K562 (cell line): Measurements from ENCODE around the gene BAG5. TPM values are rescaled to one million over a fixed set of nuclear protein-coding genes. Genes with fewer than 3 reads are reported as not detected.
"Not testable (repeated sequence)": the region's sequence is repeated elsewhere in the genome, so short reads cannot be mapped to it uniquely, and the experiment has no call there.

ENCODE experiments used
- ATAC-seq: fragments of 200-7000 bp; cut with Tn5 transposase; 3 replicates; pipeline ENCODE4 v1.9.1; 2020; ENCODE audit warnings: moderate library complexity
- BruUV-seq: library from RNA; stranded (reverse); fragments of 400-500 nt; replicated peaks from 2 replicates; lab custom pipeline; 2021; lab: Mats Ljungman, UMichigan
- CTCF ChIA-PET: fragments of 300-600 bp; formaldehyde crosslinking; extraction: SDS; loops from one replicate; lab custom pipeline; 2021; ENCODE audit warnings: low intra/inter-chr PET ratio; lab: Yijun Ruan, JAX
- POLR2A ChIA-PET: fragments of 300-600, 350-650 bp; sonication (Branson Sonifier 250); formaldehyde crosslinking; extraction: SDS; loops from one replicate; lab custom pipeline; 2021; ENCODE audit warnings: antibody characterized with exemption, inconsistent platforms; lab: Yijun Ruan, JAX
- DNase-seq, 4 experiments: peaks; one replicate each; pipeline versions ENCODE4 v3.0.0 to v3.0.0-alpha.2; 2011 to 2018; ENCODE audit warnings: low spot score in 3 of 4, mixed read lengths in 3 of 4; ENCODE audit errors: extremely low read depth in 1 of 4
- FAIRE-seq: peaks from 2 replicates; lab custom pipeline; 2011; peaks lifted over from hg19 to GRCh38; lab: Jason Lieb, UNC
- H2AFZ ChIP-seq: 2 replicates; pipeline ENCODE4 v1.6.0; 2011; ENCODE audit warnings: low read depth, low read length, control low read depth, inconsistent platforms
- H3K27ac ChIP-seq: fragments of 200-600 bp; 3 replicates; pipeline ENCODE4 v1.8.0; 2011; ENCODE audit warnings: low read depth, mild to moderate bottlenecking, control low read depth, inconsistent platforms, low read length, moderate library complexity, mixed read lengths; ENCODE audit errors: extremely low read depth
- H3K27me3 ChIP-seq, 2 experiments: fragments of 300-600 bp in 1 of 2; 2 replicates in 1 of 2; 3 replicates in 1 of 2; pipeline versions ENCODE4 v1.6.0 to v1.8.0; 2011; ENCODE audit warnings: inconsistent platforms in 2 of 2, low read length in 2 of 2, mild to moderate bottlenecking in 1 of 2, mixed read lengths in 1 of 2, moderate library complexity in 1 of 2; ENCODE audit not compliant: control insufficient read depth in 2 of 2, insufficient read depth in 2 of 2
- H3K36me3 ChIP-seq: fragments of 300-600 bp; 3 replicates; pipeline ENCODE4 v1.8.0; 2011; ENCODE audit warnings: mild to moderate bottlenecking, low read length, inconsistent platforms; ENCODE audit not compliant: control insufficient read depth, insufficient read depth
- H3K4me1 ChIP-seq, 2 experiments: fragments of 200-600 bp in 1 of 2; replicated peaks in 1 of 2; 2 replicates in 1 of 2; 3 replicates in 1 of 2; pipeline versions ENCODE4 v1.5.1 to v1.8.0; 2011; ENCODE audit warnings: inconsistent platforms in 2 of 2, low read length in 2 of 2, mild to moderate bottlenecking in 1 of 2, mixed read lengths in 1 of 2, moderate library complexity in 1 of 2; ENCODE audit not compliant: control insufficient read depth in 2 of 2, insufficient read depth in 2 of 2
- H3K4me2 ChIP-seq: 2 replicates; pipeline ENCODE4 v1.6.1; 2011; ENCODE audit warnings: low read length, control low read depth, inconsistent platforms, mixed read lengths; ENCODE audit not compliant: insufficient read depth
- H3K4me3 ChIP-seq: fragments of 200-600 bp; sonication (generic), shearing (Covaris generic); 2 replicates; pipeline ENCODE4 v1.5.1; 2016; ENCODE audit warnings: control low read depth, inconsistent platforms
- H3K79me2 ChIP-seq: fragments of 200-600 bp; 3 replicates; pipeline ENCODE4 v1.8.0; 2011; ENCODE audit warnings: low read length, inconsistent platforms; ENCODE audit not compliant: control insufficient read depth, insufficient read depth
- H3K9ac ChIP-seq, 2 experiments: 2 replicates each; pipeline versions ENCODE4 v1.6.0 to v1.6.1; 2011; ENCODE audit warnings: low read depth in 2 of 2, low read length in 2 of 2, control low read depth in 1 of 2, inconsistent platforms in 1 of 2, mild to moderate bottlenecking in 1 of 2, mixed read lengths in 1 of 2; ENCODE audit not compliant: insufficient read depth in 1 of 2
- H3K9me1 ChIP-seq: one replicate; pipeline ENCODE4 v1.6.0; 2011; ENCODE audit warnings: inconsistent platforms, mild to moderate bottlenecking, low read length, moderate library complexity; ENCODE audit not compliant: control insufficient read depth, insufficient read depth
- H3K9me3 ChIP-seq: replicated peaks from 2 replicates; pipeline ENCODE4 v1.5.1; 2011; ENCODE audit warnings: low read depth, low read length, inconsistent platforms; ENCODE audit not compliant: control insufficient read depth, insufficient read depth
- H4K20me1 ChIP-seq: replicated peaks from 2 replicates; pipeline ENCODE4 v1.6.1; 2011; ENCODE audit warnings: low read length, inconsistent platforms, mixed read lengths; ENCODE audit not compliant: control insufficient read depth, insufficient read depth
- CBX3 ChIP-seq, 2 experiments: IDR thresholded peaks; 1 replicate in 1 of 2; 2 replicates in 1 of 2; pipeline ENCODE4 v1.6.1; 2012; ENCODE audit warnings: inconsistent platforms in 2 of 2, low read length in 2 of 2, borderline replicate concordance in 1 of 2, control low read depth in 1 of 2
- GATAD2A ChIP-seq: fragments of 450-650 bp; IDR thresholded peaks from 2 replicates; pipeline ENCODE4 v1.6.1; 2017
- KAT2B ChIP-seq: IDR thresholded peaks from one replicate; pipeline ENCODE4 v1.6.1; 2012; ENCODE audit warnings: low read depth, mild to moderate bottlenecking, control low read depth, inconsistent platforms, low read length, moderate library complexity
- PYGO2 ChIP-seq: fragments of 450-650 bp; IDR thresholded peaks from 2 replicates; pipeline ENCODE4 v1.6.1; 2016; ENCODE audit warnings: mild to moderate bottlenecking, missing genetic modification characterization, moderate library complexity, missing compliant biosample characterization
- RBBP5 ChIP-seq: fragments of 200-600 bp; sonication (generic); IDR thresholded peaks from 2 replicates; pipeline ENCODE4 v1.6.1; 2012; ENCODE audit warnings: borderline replicate concordance, mild to moderate bottlenecking, low read length, control low read depth, inconsistent platforms; ENCODE audit not compliant: insufficient read depth, poor library complexity, severe bottlenecking
- SRSF7 ChIP-seq: fragments of 200-400 bp; formaldehyde crosslinking; optimal IDR thresholded peaks from 2 replicates; pipeline ENCODE3; 2017; ENCODE audit warnings: mild to moderate bottlenecking, low read depth, low read length
- TRIM28 ChIP-seq: fragments of 450-650 bp; IDR thresholded peaks from 2 replicates; pipeline ENCODE4 v1.6.1; 2017
- ZNF707 ChIP-seq: fragments of 250-450 bp; sonication (Bioruptor Pico); conservative IDR thresholded peaks from 2 replicates; pipeline ENCODE4 v1.8.0; 2022; ENCODE audit warnings: inconsistent platforms, mild to moderate bottlenecking, moderate library complexity
- WGBS: fragments of 100-300 bp; shearing (Covaris generic); methylation state at CpG from one replicate; pipeline ENCODE4 v1.1.6; 2016; ENCODE audit warnings: low coverage, mixed read lengths; ENCODE audit not compliant: insufficient coverage; ENCODE audit errors: missing lambda C conversion rate; 5-methylcytosine and 5-hydroxymethylcytosine counted together
- in situ Hi-C: fragments of 300-500 bp; cut with MboI; formaldehyde crosslinking; loops from 4 replicates; pipeline ENCODE4 v1.15.0; 2018; ENCODE audit warnings: inconsistent platforms, mixed read lengths
- intact Hi-C: fragments of 100-400 bp; cut with micrococcal nuclease; formaldehyde crosslinking; loops from 2 replicates; pipeline ENCODE4 v1.14.2; 2022
- polyA plus RNA-seq, 8 experiments: library from polyadenylated mRNA; depleted of rRNA in 4 of 8; stranded (reverse) in 5 of 8; unstranded in 3 of 8; fragments of >200 nt; fragmentation: Nextera tagmentation in 2 of 8; fragmentation: Illumina TruSeq in 1 of 8; extraction: Ambion mirVana in 2 of 8; extraction: Trizol in 1 of 8; gene quantifications; 2 replicates each; pipeline versions ENCODE4 v1.2.1 to v1.2.3, GENCODE V29; 2011 to 2014; ENCODE audit warnings: inconsistent platforms in 1 of 8, missing spikeins in 1 of 8
- total RNA-seq, 7 experiments: library from RNA; depleted of rRNA in 6 of 7; stranded (reverse); fragments of >200 nt in 6 of 7; fragmentation: Illumina TruSeq in 2 of 7; extraction: Trizol in 2 of 7; gene quantifications; 2 replicates each; pipeline versions ENCODE4 v1.2.1 to v1.2.3, GENCODE V29; 2011 to 2021; ENCODE audit warnings: low replicate concordance in 1 of 7

BAG5 gene
- total and polyA plus RNA-seq, 9 of the 15 experiments (the other 6 are each of a cell fraction or from before 2014, with no cell fraction given): 7.9 to 21.4 (median 13.2) TPM

- TF ChIP-seq KAT2B (no peak), CBX3 (IDR thresholded peaks at IDR 0.05; ENCODE audit: borderline replicate concordance in 1 of 2, low read length in 2 of 2) (peak in 1 of 2 experiments; percentile 58; a peak in 2 of 3 replicates), PYGO2 (no peak), GATAD2A (no peak), SRSF7 (no peak), RBBP5 (no peak), TRIM28 (peak; percentile 67; the same call in 1 of the 2 replicates), ZNF707 (peak; percentile 98)
Observed at GRCh38 chr14:103611215-103611614, 48.8 kb upstream of the BAG5 start (continued).

- WGBS: 6% methylated on average over 3 of the region's 4 CpGs
- BruUV-seq, FAIRE-seq, in situ Hi-C loops, H3K27ac ChIP-seq, H3K27me3 ChIP-seq, H3K36me3 ChIP-seq, H2AFZ ChIP-seq, H3K4me2 ChIP-seq, H3K4me1 ChIP-seq, H3K9ac ChIP-seq, H4K20me1 ChIP-seq, H3K9me1 ChIP-seq, intact Hi-C loops, DNase-seq, CTCF ChIA-PET, H3K79me2 ChIP-seq, H3K9me3 ChIP-seq, ATAC-seq, H3K4me3 ChIP-seq: not testable (repeated sequence)
- POLR2A ChIA-PET: interaction anchor here (0.7 kb wide), 1 partner anchor 19 kb away, joined by 3 read pairs; no protein-coding TSS in a partner anchor
Observed at GRCh38 chr14:103609081-103609480, 46.6 kb upstream of the BAG5 start.
